T-helper 2 cell treated with Interferon-gamma antibody and Interleukin-4, amounts not matched to agents 100 ng/mL and 5 ng/mL, for 36 hours (primary cell): Measurements from ENCODE around the gene KCNK7. TPM values are rescaled to one million over a fixed set of nuclear protein-coding genes. Genes with fewer than 3 reads are reported as not detected.

Source experiments
- intact Hi-C: fragments of 100-400 bp; cut with micrococcal nuclease; formaldehyde crosslinking; loops from one replicate; pipeline ENCODE4 v1.15.1; 2023
- total RNA-seq: library from RNA; stranded (reverse); gene quantifications from 2 replicates; pipeline ENCODE4 v1.2.3, GENCODE V29; 2022

KCNK7 gene
- total RNA-seq, 1 donor from 2014 or later, result 1.7 TPM

DNA sequence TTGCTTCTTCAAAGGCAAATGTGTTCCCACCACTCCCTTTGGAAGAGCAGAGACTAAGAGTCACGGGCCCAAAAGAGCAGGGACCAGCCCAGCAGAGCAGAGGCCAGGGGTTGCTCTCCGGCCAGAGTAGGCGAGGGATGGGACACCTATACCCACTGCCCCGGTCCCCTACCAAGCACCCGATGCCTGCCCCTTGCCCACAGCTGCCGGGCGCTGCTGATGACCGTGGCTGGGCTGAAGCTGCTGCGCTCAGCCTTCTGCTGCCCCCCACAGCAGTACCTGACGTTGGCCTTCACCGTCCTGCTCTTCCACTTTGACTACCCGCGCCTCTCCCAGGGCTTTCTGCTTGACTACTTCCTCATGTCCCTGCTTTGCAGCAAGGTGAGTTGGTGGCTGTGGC is 31.6 kb upstream of the KCNK7 start:
- intact Hi-C loops, result no loop called here

DNA sequence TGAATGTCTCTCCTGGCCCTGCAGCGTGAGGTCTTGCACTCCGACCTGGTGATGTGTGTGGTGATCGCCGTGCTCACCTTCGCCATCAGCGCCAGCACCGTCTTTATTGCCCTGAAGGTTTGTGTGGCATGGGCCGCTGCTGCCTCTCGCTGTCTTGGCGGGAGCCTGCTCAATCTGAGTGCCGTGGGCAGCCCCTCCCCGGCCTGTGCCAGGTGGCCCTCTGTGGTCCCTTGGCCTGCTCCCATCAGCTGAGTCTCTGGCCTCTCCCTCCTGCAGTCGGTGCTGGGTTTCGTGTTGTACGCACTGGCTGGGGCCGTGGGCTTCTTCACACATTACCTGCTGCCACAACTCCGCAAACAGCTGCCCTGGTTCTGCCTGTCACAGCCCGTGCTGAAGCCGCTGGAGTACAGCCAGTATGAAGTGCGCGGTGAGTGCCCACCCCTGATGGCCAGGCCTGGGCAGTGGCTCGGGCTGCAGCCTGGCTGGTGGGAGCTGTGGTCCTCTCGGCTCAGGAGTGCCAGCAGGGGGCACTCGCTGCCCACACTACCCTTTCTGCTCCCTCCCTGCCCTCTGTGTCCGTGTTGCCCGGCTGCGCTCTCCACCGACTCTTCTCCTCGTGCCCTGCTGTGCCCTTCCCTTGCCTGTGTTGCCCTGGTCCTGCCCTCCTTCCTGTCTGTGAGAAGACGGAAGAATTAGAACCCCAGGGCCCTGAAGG is 30.2 kb upstream of the KCNK7 start:
- intact Hi-C loops, result no loop called here

DNA sequence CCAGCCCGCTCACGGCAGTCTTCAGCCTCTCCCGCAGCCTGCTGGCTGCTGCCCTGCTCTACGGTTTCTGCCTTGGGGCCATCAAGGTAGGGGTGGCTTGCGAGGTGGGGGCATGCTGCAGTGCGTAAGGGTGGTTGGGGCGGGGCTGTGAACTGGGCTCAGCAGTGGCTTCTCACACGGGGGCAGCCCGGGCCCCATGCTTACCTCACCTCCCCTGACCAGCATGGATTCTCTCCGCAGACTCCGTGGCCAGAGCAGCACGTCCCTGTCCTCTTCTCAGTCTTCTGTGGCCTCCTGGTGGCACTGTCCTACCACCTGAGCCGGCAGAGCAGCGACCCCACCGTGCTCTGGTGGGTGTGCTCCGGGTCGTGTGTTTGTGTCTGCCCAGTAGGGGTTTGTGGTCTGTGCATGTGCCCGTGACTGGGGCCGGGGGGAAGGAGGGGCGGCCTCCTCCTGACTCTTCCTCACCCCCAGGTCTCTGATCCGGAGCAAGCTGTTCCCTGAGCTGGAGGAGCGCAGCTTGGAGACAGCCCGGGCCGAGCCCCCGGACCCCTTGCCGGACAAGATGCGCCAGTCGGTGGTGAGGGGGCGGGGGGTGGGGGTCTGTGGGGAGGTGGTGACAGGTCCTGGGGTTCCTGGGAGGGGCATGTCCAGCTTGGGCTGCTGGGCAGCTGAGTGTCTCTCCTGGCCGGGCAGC is 29.5 kb upstream of the KCNK7 start:
- intact Hi-C loops, result no loop called here

DNA sequence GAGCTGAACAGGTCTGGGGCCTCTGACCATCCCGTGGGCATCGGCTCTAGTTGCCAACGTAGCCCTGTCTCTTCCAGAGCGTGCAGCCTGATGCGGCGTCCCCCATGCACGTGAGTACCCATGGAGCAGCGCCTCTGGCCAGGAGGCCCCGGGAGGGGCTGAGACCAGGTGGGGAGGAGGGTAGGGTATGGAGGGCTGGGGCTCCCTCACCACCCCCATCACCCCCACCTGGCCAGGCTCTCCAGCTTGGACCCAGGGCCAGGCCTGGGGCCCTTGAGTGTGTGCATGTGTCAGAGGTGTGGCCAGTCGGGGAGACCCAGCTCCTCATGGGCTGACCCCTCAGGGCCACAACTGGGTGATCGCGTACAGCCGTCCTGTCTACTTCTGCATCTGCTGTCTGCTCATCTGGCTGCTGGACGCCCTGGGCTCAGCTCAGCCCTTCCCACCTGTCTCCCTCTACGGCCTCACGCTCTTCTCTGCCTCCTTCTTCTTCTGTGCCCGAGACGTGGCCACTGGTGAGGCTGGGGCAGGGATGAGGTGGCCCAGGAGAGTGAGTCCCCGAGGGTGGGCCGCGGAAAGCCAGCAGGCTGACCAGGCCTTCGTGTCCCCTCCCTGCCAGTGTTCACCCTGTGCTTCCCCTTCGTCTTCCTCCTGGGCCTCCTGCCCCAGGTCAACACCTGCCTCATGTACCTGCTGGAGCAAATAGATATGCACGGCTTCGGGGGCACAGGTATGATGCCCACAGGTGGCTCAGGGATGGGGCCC is 28.4 kb upstream of the KCNK7 start:
- intact Hi-C loops, result no loop called here

DNA sequence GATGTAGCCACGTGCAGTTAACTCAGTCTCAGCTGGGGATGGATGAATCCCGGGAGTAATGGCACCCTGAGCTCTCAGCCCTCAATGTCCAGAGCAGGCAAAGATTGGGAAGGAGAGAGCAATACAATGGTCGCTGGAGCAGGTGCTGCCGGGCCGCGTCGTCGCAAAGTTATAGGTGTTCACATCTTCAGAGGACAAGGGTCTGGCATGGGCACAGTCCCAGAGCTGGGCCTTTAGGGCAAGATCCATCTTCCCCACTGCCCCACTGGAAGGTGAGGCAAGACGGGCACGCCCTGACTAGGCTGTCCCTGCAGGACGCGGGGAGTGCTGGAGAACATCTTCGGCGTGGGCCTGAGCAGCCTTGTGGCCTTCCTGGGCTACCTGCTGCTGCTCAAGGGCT is 27.6 kb upstream of the KCNK7 start:
- intact Hi-C loops, result no loop called here

DNA sequence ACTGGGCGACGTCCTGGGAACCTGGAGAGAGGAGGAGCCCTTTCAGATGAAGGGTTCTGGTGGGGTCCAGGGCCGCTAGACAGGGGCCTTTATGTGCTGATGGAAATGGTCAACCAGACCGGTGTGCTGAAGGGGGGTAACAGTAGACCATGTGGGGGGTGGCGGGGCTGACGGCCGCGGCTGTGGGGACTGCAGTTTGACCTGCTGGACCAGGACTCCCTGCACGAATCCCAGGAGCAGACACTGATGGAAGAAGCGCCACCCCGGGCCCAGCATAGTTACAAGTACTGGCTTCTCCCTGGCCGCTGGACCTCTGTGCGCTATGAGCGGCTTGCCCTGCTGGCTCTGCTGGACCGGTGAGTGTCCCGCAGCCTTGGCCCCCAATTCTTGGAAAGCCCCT is 26.4 kb upstream of the KCNK7 start:
- intact Hi-C loops, result no loop called here

DNA sequence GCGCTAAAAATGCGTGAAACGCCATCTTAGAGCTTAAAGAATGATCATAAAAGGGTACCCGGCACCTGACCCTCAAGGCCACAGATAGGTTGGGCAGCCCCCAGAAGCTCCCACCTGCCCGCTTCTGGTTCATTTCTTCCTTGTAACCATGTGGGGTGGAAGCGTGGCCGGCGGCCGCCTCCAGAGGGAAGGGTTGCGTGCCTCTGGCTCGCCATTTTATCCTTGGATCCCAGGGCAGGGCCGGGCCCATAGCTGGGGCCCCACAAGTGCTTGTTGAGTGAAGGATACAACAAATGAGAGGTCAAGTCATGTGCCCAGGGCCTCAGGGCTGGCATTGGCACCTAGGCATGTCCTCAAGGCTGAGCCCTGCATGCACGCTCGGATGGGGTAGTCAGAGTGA is 25.9 kb upstream of the KCNK7 start:
- intact Hi-C loops, result no loop called here

DNA sequence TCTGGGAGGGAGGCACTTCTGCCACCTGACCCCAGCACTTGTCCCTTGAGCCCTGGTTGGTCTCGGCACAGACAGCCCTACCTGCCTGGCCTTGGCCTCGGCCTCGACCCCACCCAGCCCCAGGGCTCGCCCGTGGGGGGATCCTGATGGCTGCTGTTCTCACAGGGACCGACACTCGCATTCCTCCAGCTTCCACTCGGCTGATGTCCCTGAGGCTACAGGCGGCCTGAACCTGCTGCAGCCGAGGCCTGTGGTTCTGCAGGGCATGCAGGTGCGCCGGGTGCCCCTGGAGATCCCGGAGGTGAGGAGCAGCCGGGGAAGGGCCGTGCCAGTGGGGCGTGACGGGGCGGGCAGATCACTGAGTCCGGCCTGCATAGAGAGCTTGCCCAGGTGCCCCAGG is 25.1 kb upstream of the KCNK7 start:
- intact Hi-C loops, result no loop called here

DNA sequence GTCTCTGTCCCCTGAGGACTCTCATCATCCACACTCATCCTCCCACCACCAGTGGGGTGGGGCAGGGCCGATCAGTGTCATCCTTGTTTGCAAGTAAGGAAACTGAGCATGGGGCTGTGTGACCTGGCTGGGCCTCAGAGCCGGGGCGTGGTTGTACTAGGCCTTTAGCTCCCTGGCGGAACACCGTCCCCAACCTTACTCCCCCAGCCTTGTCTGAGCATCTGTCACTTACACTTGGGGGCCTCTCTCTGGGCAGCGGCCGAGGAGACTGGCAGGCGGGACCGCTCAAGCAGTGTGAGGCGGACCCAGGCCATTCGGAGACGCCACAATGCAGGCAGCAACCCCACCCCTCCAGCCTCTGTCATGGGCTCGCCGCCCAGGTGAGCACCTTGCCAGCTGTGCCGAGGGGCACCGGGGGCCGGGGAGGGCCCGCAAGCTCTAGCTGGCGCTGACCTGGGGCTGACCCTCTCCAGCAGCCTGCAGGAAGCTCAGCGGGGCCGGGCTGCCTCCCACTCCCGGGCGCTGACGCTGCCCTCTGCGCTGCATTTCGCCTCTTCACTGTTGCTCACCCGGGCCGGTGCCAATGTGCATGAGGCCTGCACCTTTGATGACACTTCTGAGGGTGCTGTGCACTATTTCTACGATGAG is 23.8 kb upstream of the KCNK7 start:
- intact Hi-C loops, result loop anchor here (5.0 to 10.0 kb wide), 2 partner anchors 355 to 863 kb away; partner anchors contain the start of genes DPP3 and POLA2

DNA sequence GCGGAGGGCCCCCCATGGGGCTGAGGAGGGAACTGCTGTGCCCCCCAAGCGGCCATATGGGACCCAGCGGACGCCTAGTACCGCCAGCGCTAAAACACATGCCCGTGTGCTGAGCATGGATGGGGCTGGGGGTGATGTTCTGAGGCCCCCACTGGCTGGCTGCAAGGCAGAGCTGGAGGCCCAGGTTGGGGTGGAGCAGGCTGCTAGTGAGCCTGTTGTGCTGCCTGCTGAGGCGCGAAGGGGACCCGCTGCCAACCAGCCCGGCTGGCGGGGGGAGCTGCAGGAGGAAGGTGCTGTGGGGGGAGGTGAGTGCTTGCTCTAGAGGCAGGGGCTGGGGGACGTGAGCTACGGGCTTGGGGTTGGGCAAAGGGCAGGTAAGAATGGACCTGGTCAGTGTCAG is 23.2 kb upstream of the KCNK7 start:
- intact Hi-C loops, result loop anchor here (5.0 to 10.0 kb wide), 2 partner anchors 354 to 864 kb away; partner anchors contain the start of genes DPP3 and POLA2

DNA sequence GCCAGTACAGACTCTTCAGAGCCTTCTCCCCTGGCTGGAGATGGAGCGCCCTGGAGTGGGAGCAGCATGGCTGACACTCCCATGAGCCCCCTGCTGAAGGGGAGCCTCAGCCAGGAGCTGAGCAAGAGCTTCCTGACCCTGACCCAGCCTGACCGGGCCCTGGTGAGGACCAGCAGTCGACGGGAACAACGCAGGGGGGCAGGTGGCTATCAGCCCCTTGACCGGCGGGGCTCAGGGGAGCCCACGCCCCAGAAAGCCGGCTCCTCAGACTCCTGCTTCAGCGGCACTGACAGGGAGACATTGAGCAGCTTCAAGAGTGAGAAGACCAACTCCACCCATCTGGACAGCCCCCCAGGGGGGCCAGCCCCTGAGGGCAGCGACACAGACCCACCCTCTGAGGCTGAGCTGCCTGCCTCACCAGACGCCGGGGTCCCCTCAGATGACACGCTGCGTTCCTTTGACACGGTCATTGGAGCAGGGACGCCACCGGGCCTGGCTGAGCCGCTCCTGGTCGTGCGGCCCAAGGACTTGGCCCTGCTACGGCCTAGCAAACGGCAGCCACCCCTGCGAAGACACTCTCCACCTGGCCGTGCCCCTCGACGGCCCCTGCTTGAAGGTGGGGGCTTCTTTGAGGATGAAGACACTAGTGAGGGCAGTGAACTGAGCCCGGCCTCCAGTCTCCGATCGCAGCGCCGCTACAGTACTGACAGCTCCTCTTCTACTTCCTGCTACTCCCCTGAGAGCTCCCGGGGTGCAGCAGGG is 22.6 kb upstream of the KCNK7 start:
- intact Hi-C loops, result loop anchor here (5.0 to 10.0 kb wide), 2 partner anchors 353 to 864 kb away; partner anchors contain the start of genes DPP3 and POLA2

DNA sequence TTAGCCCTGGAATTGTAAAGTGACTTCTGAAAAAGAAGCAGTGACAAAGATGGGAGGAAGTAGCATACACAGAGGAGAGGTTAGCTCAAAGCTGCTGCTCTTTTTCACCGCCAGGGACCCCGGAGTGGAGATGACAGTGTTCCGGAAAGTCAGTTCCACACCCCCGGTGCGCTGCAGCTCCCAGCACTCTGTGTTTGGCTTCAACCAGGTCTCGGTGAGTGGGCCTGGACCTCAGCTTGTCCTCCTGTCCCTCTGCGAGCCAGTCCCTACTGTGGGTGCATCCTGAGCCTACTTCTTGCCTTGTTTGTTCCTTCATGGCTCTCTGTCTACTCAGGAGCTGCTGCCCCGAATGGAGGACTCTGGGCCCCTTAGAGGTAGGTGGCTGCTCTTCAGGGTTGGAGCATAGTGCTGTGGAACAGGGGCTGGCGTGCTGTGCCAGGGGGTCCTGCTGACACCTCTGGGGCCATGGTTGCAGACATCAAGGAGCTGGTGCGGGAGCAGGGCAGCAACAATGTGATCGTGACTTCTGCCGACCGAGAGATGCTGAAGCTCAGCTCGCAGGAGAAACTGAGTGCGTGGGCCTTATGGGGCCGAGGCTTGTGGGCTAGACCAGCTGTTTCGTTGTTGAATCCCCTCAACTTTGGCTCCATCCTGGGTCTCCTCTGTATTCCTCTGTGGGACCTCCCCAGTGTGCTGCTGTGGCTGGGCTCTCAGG is 21.7 kb upstream of the KCNK7 start:
- intact Hi-C loops, result loop anchor here (5.0 to 10.0 kb wide), 2 partner anchors 352 to 865 kb away; partner anchors contain the start of genes DPP3 and POLA2

DNA sequence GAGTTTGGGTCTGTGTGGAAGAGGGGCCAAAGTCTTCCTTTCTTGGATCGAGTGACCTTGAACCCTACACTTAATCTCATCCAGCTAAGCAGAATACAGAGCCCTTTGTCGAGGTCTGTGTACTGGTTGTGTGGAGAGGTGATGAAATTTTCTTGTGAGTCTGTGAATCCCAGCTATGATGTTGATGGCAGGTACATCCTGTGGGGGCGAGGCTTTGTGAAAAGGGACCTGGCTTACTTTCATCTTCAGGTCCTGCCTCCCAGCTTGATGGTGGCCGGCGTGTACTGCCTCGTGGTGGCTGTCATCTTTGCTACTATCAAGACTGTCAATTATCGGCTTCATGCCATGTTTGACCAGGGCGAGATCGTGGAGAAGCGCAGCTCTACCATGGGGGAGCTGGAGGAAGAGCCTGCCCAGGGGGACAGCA is 21.0 kb upstream of the KCNK7 start:
- intact Hi-C loops, result loop anchor here (5.0 to 10.0 kb wide), 2 partner anchors 352 to 866 kb away; partner anchors contain the start of genes DPP3 and POLA2

DNA sequence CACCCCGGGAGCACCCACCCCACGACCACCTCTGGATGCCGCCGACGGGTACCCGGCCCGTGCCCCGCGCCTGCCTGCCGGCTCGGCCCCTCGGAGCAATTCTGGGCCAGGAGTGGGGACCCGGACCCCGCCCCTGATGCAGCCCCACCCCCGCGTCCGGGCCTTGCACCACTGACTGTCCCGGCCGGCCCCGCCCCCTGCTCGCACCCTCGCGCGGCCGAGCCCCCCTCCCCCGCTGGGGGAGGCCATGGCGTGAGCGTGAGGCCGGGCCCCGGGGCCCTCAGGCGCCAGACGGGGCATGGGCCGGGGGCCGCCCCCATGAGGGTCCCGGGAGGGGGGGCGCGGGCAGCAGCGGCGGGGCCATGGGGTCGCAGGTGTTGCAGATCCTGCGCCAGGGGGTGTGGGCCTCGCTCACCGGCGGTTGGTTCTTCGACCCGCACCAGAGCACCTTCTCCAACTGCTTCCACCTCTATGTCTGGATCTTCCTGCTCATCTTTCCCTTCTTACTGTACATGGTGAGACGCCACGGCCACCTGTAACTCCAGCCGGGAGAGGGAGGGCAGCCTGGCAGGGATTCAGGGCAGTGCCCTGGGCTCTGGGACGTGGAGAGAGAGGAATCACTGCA is 20.5 kb upstream of the KCNK7 start:
- intact Hi-C loops, result loop anchor here (1.0 to 10.0 kb wide), 10 partner anchors 22 to 866 kb away; partner anchors contain the start of genes BANF1, C11orf68, DPP3 and DRAP1

DNA sequence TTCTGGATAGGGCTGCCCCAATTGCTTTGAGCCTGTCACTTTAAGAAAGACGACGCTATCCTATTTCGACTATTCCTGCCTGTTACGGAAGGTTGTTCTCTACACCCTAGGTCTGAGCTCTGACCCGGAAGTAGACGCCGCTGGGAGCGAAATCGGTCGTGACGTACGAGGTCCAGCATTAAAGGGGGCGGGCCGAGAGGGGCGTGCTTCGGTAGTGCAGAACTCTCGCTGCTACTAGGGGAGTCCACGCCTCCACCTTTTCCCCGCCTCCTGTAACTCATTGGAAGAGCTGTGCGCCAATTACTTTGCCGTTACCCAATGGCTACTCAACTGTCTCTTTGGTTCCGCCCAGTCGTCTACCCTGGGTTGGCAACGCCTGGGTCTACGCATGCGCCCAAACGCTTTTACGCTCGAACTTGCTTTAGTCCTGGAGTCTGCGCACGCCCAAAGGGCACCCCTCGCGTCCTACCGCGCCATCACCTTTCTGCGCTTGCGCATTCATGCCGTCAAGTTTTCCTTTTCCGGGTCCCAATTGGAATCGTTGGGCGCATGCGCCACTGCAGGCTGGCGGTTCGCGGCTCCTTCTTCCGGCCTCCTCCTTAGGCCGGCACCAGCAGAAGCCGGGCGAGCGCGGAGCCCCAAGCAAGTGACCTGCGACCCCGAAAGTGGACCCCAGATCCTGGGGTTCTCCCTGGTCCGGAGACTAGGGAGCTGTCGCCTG is 19.8 kb upstream of the KCNK7 start, which contains the start of gene PCNX3:
TSS of gene PCNX3 (plus strand) at position 548 of the 721 bp plus-strand sequence. CDS start 536 bp downstream, outside the sequence.
- intact Hi-C loops, result loop anchor here (1.0 to 10.0 kb wide), 10 partner anchors 23 to 867 kb away; partner anchors contain the start of genes BANF1, C11orf68, DPP3 and DRAP1

DNA sequence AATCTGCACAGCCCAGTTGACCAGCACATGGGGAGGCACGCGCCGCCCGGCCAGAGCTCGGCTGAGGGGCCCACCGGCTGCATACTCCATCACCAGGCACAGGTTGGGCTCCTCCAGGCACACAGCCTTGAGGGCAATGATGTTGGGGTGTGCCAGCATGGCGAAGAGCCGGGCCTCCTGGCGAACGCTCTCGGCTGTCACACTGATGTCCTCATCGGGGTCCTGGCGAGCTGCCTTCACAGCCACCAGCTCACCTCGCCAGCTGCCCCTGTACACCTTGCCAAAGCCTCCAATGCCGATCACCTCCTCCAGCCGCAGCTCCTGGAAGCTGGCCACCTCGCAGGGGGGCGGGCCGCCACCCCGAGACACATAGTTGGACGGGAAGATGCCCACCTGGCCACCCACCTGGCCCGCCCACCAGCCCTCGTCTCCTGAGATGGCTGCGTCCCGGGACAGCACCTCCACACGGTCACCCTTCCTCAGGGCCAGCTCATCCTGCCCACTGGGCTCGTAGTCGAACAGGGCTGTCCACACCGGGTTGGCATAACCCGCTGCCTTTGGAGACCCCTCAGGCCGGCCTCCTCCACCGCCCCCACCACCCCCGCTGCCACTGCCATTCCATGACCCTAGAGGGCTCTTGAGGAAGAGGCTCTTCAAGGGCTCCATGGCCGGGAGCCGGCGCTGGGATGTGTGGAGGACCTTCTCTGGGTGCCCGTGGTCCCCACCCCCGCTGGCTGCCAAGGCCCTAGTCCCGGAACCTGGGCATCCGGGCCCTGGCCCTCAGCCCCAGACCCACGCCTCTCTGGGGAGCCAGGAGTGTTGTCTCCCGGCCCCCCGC is 17.7 kb upstream of the KCNK7 start:
- intact Hi-C loops, result loop anchor here (10.0 kb wide), 1 partner anchor 349 kb away; the partner anchor contains the start of gene POLA2

DNA sequence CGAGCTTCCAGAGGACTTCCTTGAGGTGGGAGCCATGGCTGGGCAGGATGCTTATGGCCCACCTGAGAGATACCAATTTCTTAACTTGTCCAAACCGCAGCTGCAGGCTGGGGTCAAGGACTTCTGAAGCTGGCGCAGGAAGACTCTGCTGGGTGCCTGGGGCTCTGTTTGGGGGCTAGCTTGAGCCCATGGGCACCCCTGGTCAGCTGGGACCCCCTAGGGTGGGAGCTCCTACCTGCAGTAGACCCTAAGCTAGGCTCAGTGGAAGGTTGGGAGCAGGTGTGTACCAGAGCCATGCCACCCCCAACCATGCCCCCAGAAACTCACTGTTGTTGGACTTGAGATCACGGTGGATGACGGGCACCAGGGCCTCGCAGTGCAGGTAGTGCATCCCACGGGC is 17.1 kb upstream of the KCNK7 start:
- intact Hi-C loops, result loop anchor here (10.0 kb wide), 1 partner anchor 348 kb away; the partner anchor contains the start of gene POLA2
